Peyer's patch (tissue), 4 donors: ENCODE results near the gene ZNF605.

Source experiments
- CTCF ChIP-seq, 6 experiments: fragments of 450-650 bp in 4 of 6; fragments of 200-600 bp in 2 of 6; sonication (generic) in 1 of 6; IDR thresholded peaks; one replicate each; pipeline ENCODE4 v1.5.1; 2017 to 2019; ENCODE audit warnings: antibody characterized with exemption in 6 of 6, mild to moderate bottlenecking in 3 of 6, moderate library complexity in 1 of 6
- POLR2A ChIP-seq, 2 donors: fragments of 450-650 bp; IDR thresholded peaks; one replicate each; pipeline ENCODE4 v1.5.1; 2017; ENCODE audit warnings: antibody characterized with exemption in 2 of 2, mild to moderate bottlenecking in 2 of 2, moderate library complexity in 2 of 2

DNA sequence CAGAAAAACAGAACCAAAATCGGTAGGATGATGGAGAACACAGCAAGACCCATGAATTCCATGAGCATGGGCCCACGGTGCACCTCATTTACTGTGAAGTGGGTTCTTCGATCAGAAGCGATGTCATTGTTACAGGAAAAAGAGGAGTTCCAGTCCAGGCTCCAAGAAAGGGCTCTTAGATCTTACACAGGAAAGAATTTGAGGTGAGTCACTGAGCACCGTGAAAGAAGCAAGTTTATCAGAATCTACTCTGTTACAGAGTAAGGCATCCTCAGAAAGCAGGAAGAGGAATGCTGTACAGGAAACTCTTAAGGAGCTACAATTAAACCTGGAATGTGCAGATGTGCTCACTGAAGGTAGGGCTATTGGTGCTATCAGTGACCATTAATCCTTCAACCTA is 57.1 kb downstream of the ZNF605 start:
- TF ChIP-seq CTCF (IDR thresholded peaks at IDR 0.05) = no peak
- no peak for TF ChIP-seq POLR2A (IDR thresholded peaks at IDR 0.05)
